HepG2 (cell line): ENCODE results near the gene MALRD1. TPM values are rescaled to one million over a fixed set of nuclear protein-coding genes. Genes with fewer than 3 reads are reported as not detected.

ENCODE experiments used
- ATAC-seq: fragments of 200-7000 bp; cut with Tn5 transposase; 3 replicates; pipeline ENCODE4 v1.9.1; 2020; ENCODE audit warnings: mild to moderate bottlenecking, moderate library complexity
- BruUV-seq: library from RNA; stranded (reverse); fragments of 400-500 nt; replicated peaks from 2 replicates; lab custom pipeline; 2021; lab: Mats Ljungman, UMichigan
- CTCF ChIA-PET: fragments of 300-600 bp; formaldehyde crosslinking; extraction: SDS; loops from one replicate; lab custom pipeline; 2021; ENCODE audit warnings: low total read pairs, inconsistent platforms, low intra/inter-chr PET ratio; lab: Yijun Ruan, JAX
- POLR2A ChIA-PET: fragments of 350-600 bp; sonication (Branson Sonifier 250); formaldehyde crosslinking; loops from one replicate; lab custom pipeline; 2020; ENCODE audit warnings: antibody characterized with exemption, inconsistent platforms; lab: Yijun Ruan, JAX
- DNase-seq: peaks from one replicate; pipeline ENCODE4 v3.0.0-alpha.2; 2015; ENCODE audit warnings: low spot score
- FAIRE-seq: peaks from 3 replicates; lab custom pipeline; 2011; peaks lifted over from hg19 to GRCh38; lab: Jason Lieb, UNC
- H2AFZ ChIP-seq: one replicate; pipeline ENCODE4 v1.6.1; 2011; ENCODE audit warnings: low read length, inconsistent platforms
- H3K27ac ChIP-seq: fragments of 300-600 bp; 3 replicates; pipeline ENCODE4 v1.8.0; 2011; ENCODE audit warnings: mixed run types, mild to moderate bottlenecking, mixed read lengths, low read length, inconsistent platforms; ENCODE audit not compliant: insufficient read depth; ENCODE audit errors: extremely low read length
- H3K27me3 ChIP-seq, 2 experiments: fragments of 200-600 bp in 1 of 2; 2 replicates in 1 of 2; 3 replicates in 1 of 2; pipeline versions ENCODE4 v1.6.0 to v1.8.0; 2011; ENCODE audit warnings: low read length in 2 of 2, mild to moderate bottlenecking in 2 of 2, moderate library complexity in 2 of 2, inconsistent platforms in 1 of 2; ENCODE audit not compliant: insufficient read depth in 2 of 2, control insufficient read depth in 1 of 2
- H3K36me3 ChIP-seq, 2 experiments: fragments of 200-600 bp in 1 of 2; replicated peaks in 1 of 2; 2 replicates in 1 of 2; 3 replicates in 1 of 2; pipeline versions ENCODE4 v1.5.1 to v1.8.0; 2011; ENCODE audit warnings: low read length in 2 of 2, inconsistent platforms in 1 of 2; ENCODE audit not compliant: insufficient read depth in 2 of 2, control insufficient read depth in 1 of 2
- H3K4me1 ChIP-seq: 2 replicates; pipeline ENCODE4 v1.5.1; 2012; ENCODE audit warnings: low read length, inconsistent platforms; ENCODE audit not compliant: insufficient read depth
- H3K4me2 ChIP-seq: 2 replicates; pipeline ENCODE4 v1.6.0; 2011; ENCODE audit warnings: low read depth, low read length, inconsistent platforms
- H3K4me3 ChIP-seq, 3 experiments: fragments of 200-600 bp in 1 of 3; sonication (generic), shearing (Covaris generic) in 1 of 3; replicated peaks in 1 of 3; 2 replicates each; pipeline ENCODE4 v1.5.1; 2011 to 2016; ENCODE audit warnings: low read length in 3 of 3, inconsistent platforms in 2 of 3, low read depth in 2 of 3, mild to moderate bottlenecking in 2 of 3, control low read depth in 1 of 3, mixed read lengths in 1 of 3; ENCODE audit not compliant: insufficient read depth in 1 of 3
- H3K79me2 ChIP-seq: one replicate; pipeline ENCODE4 v1.6.1; 2011; ENCODE audit warnings: low read length, inconsistent platforms; ENCODE audit not compliant: insufficient read depth
- H3K9ac ChIP-seq: 2 replicates; pipeline ENCODE4 v1.6.0; 2011; ENCODE audit warnings: mild to moderate bottlenecking, low read depth, low read length, inconsistent platforms; ENCODE audit not compliant: insufficient read depth
- H3K9me3 ChIP-seq: 2 replicates; pipeline ENCODE4 v1.5.1; 2012; ENCODE audit warnings: mild to moderate bottlenecking, low read length
- H4K20me1 ChIP-seq: 2 replicates; pipeline ENCODE4 v1.6.0; 2011; ENCODE audit warnings: inconsistent platforms, mild to moderate bottlenecking, low read length, moderate library complexity; ENCODE audit not compliant: insufficient read depth
- ATF3 ChIP-seq: sonication (generic); formaldehyde crosslinking; IDR thresholded peaks from 2 replicates; pipeline ENCODE4 v1.4.0; 2020; ENCODE audit warnings: missing genetic modification reagents
- ATF7 ChIP-seq, 2 experiments: fragments of 450-650 bp in 1 of 2; sonication (generic) in 1 of 2; formaldehyde crosslinking in 1 of 2; IDR thresholded peaks; 2 replicates each; pipeline versions ENCODE4 v1.4.0 to v1.6.1; 2016 to 2020; ENCODE audit warnings: antibody characterized with exemption in 1 of 2, mild to moderate bottlenecking in 1 of 2, missing genetic modification reagents in 1 of 2
- CEBPB ChIP-seq: IDR thresholded peaks from 2 replicates; pipeline ENCODE4 v1.6.1; 2011; ENCODE audit warnings: low read depth, low read length, improper control_type of control experiment, borderline replicate concordance
- CHD2 ChIP-seq: IDR thresholded peaks from 2 replicates; pipeline ENCODE4 v1.6.1; 2011; ENCODE audit warnings: low read depth, low read length, improper control_type of control experiment
- KDM5B ChIP-seq: sonication (generic); formaldehyde crosslinking; IDR thresholded peaks from 2 replicates; pipeline ENCODE4 v1.4.0; 2020; ENCODE audit warnings: missing genetic modification reagents, mild to moderate bottlenecking, borderline replicate concordance
- MXD4 ChIP-seq: IDR thresholded peaks from 2 replicates; pipeline ENCODE4 v1.6.1; 2016; ENCODE audit warnings: mild to moderate bottlenecking, missing biosample characterization, missing genetic modification reagents
- NBN ChIP-seq: fragments of 450-650 bp; conservative IDR thresholded peaks from 2 replicates; pipeline ENCODE4 v1.6.1; 2017
- PLRG1 ChIP-seq: fragments of 450-650 bp; conservative IDR thresholded peaks from 2 replicates; pipeline ENCODE4 v1.6.1; 2016
- RBAK ChIP-seq: sonication (generic); formaldehyde crosslinking; IDR thresholded peaks from 2 replicates; pipeline ENCODE4 v1.5.1; 2020; ENCODE audit warnings: mild to moderate bottlenecking, missing genetic modification reagents
- TCF12 ChIP-seq, 2 experiments: fragments of 450-650 bp in 1 of 2; sonication (generic) in 1 of 2; formaldehyde crosslinking in 1 of 2; IDR thresholded peaks; 2 replicates each; pipeline versions ENCODE4 v1.6.1 to v1.8.0; 2017 to 2022; ENCODE audit warnings: antibody characterized with exemption in 1 of 2, mild to moderate bottlenecking in 1 of 2, missing genetic modification reagents in 1 of 2, moderate library complexity in 1 of 2
- TFE3 ChIP-seq: IDR thresholded peaks from 2 replicates; pipeline ENCODE4 v1.6.1; 2016
- ZFYVE20 ChIP-seq: sonication (generic); formaldehyde crosslinking; IDR thresholded peaks from 2 replicates; pipeline ENCODE4 v1.8.0; 2023; ENCODE audit warnings: low read depth, mild to moderate bottlenecking, moderate library complexity, missing genetic modification reagents, borderline replicate concordance
- ZNF556 ChIP-seq: sonication (generic); formaldehyde crosslinking; IDR thresholded peaks from 2 replicates; pipeline ENCODE4 v1.4.0; 2020; ENCODE audit warnings: mild to moderate bottlenecking, missing genetic modification reagents, borderline replicate concordance
- ZNF672 ChIP-seq: sonication (generic); formaldehyde crosslinking; IDR thresholded peaks from 2 replicates; pipeline ENCODE4 v1.8.1; 2022; ENCODE audit warnings: missing genetic modification reagents
- ZNF768 ChIP-seq: sonication (generic); formaldehyde crosslinking; IDR thresholded peaks from 2 replicates; pipeline ENCODE4 v1.4.0; 2020; ENCODE audit warnings: missing genetic modification reagents
- WGBS: methylation state at CpG from one replicate; pipeline ENCODE4 v1.1.6; 2017; ENCODE audit warnings: low lambda C conversion rate; 5-methylcytosine and 5-hydroxymethylcytosine counted together
- in situ Hi-C: cut with HindIII; loops from 2 replicates; pipeline ENCODE4 v1.10.0; 2017; ENCODE audit warnings: low pct_unique_long_range_greater_than_20kb; ENCODE audit not compliant: extremely low pct_ligation_motif_present
- intact Hi-C: fragments of 100-400 bp; cut with micrococcal nuclease; formaldehyde crosslinking; loops from one replicate; pipeline ENCODE4 v1.10.0; 2022; ENCODE audit not compliant: unreplicated experiment
- polyA plus RNA-seq, 8 experiments: library from polyadenylated mRNA; depleted of rRNA in 3 of 8; stranded (reverse) in 7 of 8; unstranded in 1 of 8; fragments of >200 nt; fragmentation: Illumina TruSeq in 4 of 8; extraction: Trizol in 4 of 8; gene quantifications; 2 replicates each; pipeline versions ENCODE4 v1.2.1 to v1.2.3, GENCODE V29; 2011 to 2016; ENCODE audit warnings: low read depth in 4 of 8, missing spikeins in 1 of 8, mixed read lengths in 1 of 8; ENCODE audit not compliant: insufficient read depth in 1 of 8
- total RNA-seq, 5 experiments: library from RNA; depleted of rRNA; stranded (reverse); fragments of >200 nt; fragmentation: Illumina TruSeq; extraction: Trizol; gene quantifications; 2 replicates each; pipeline ENCODE4 v1.2.3, GENCODE V29; 2016; ENCODE audit warnings: low read depth in 1 of 5

The MALRD1 gene
- total and polyA plus RNA-seq, 2 of the 13 experiments (the other 11 are each of a cell fraction or from before 2014, with no cell fraction given), result 5.7 to 15.4 TPM

GRCh38 chr10:19546224-19546623 lies 497.6 kb downstream of the MALRD1 start:
- WGBS, result 33% methylated on average over 3 of the region's 3 CpGs
- no peaks in the 10 kb centered on the region for H3K79me2 ChIP-seq
- no peak overlapping the region for H3K4me3 ChIP-seq
- H3K4me1 ChIP-seq, result no peaks in the 10 kb centered on the region
- ATAC-seq (no peak), FAIRE-seq (no peak), DNase-seq (no peak)
- H2AFZ ChIP-seq, result no peak overlapping the region
- H4K20me1 ChIP-seq, result no peaks in the 10 kb centered on the region
- H3K4me2 ChIP-seq, result no peak overlapping the region
- in situ Hi-C loops (no loop called here), intact Hi-C loops (no loop called here)
- CTCF ChIA-PET, result no interaction called here
- TF ChIP-seq ZNF556, result no peak
- no peak for TF ChIP-seq PLRG1
- TF ChIP-seq ZNF672, result no peak
- no peak for TF ChIP-seq NBN
- TF ChIP-seq ZFYVE20 (CRISPR knock-in tag), result no peak
- no peak for TF ChIP-seq KDM5B
- no peak for TF ChIP-seq CHD2
- TF ChIP-seq ATF3, result no peak
- TF ChIP-seq CEBPB, result peak; percentile 17; the same call in 1 of the 2 replicates
- no peak for TF ChIP-seq TFE3
- TF ChIP-seq TCF12 (IDR thresholded peaks at IDR 0.05), result no peak
- no peak for TF ChIP-seq TCF12 (CRISPR knock-in tag; IDR thresholded peaks at IDR 0.05)
- TF ChIP-seq ZNF768 (CRISPR knock-in tag), result no peak
- TF ChIP-seq RBAK (CRISPR knock-in tag), result no peak
- TF ChIP-seq MXD4 (CRISPR knock-in tag), result no peak
- TF ChIP-seq ATF7 (IDR thresholded peaks at IDR 0.05), result 0 out of 2 replicates have a peak, but pooled peaks have one; percentile 5
- TF ChIP-seq ATF7 (CRISPR knock-in tag; IDR thresholded peaks at IDR 0.05), result no peak
- TF ChIP-seq, all 625 proteins: peak for 2
- POLR2A ChIA-PET, result no interaction called here
- no peaks in the 10 kb centered on the region; a peak in 1 of 5 replicates for H3K27me3 ChIP-seq
- H3K36me3 ChIP-seq, result no peaks in the 10 kb centered on the region
- H3K9me3 ChIP-seq, result no peaks in the 10 kb centered on the region; the same call in 1 of the 2 replicates
- no peak overlapping the region for H3K27ac ChIP-seq
- BruUV-seq, result no TSS peak
- no peak overlapping the region for H3K9ac ChIP-seq
